ENCODE data around the gene SNRPD1.
A peak's percentile ranks its signal among the peaks of the same experiment; 100 is the strongest.
"Not testable (repeated sequence)": the region's sequence is repeated elsewhere in the genome, so short reads cannot be mapped to it uniquely, and the experiment has no call there.

SNRPD1 gene

DNA sequence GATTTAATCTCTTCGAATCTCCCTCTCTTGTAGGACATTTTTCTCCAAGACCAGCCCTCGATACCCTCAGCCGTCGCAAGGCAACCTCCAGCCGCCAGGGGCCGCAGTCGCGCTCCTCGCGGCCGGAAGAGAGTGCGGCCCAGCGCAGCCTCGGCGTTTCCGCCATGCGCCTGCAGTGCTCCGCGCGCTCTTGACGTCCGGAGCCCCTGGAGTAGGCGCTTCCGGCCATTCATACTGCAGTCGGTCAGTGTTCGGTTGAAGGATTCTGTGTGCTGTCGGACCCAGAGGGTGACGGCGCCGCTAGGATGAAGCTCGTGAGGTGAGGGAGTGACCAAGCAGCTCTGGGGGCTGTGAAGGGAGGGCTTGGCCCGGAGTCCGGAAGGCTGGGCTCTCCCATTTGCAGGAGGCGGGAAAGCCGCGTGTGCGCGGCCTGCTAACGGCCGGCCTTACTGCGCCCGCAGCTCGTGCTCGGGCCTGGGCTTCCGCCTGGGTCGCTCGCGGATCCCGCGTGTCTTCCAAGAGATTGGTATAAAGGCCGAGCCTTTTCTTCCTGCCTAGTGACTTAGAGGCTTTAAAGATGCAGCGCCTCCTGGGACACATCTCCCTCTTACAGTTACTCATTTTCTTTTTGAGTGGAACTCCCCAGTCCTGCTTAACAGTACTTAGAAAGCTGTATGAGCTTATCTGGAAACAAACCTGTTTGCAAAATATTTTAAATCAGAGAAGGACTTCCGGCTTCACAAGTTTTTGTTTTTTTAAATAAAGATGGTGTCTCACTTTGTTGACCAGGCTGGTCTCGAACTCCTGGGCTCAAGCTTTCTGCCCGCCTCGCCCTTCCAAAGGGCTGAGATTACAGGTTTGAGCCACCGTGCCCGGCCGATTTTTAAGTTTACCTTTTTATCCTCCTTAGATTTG, at the start of gene SNRPD1:
Gene SNRPD1, plus strand, starts transcription at position 190 of the 915 bp plus-strand sequence. Its CDS starts 116 bp downstream, at position 306.
- peak; percentile 92 for DNase-seq

DNA sequence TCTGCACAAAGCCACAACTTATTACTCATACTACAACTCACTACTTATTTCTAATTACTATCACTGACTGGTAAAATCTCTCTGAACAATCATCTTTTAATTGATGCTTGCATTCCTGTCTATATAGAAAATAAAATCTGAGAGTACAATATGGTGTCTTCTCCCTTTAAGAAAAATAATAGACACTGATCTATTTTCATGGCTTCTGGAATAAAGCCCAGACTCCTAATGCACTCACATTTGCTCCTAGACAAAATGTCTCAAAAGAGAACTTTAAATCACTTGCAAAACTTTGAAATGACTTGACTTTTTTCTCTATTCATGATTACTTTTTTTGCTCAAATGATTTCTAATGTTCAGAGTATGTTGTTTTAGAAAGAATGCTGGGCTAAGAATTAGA, 40.3 kb upstream of the SNRPD1 start:
- no peak for DNase-seq

DNA sequence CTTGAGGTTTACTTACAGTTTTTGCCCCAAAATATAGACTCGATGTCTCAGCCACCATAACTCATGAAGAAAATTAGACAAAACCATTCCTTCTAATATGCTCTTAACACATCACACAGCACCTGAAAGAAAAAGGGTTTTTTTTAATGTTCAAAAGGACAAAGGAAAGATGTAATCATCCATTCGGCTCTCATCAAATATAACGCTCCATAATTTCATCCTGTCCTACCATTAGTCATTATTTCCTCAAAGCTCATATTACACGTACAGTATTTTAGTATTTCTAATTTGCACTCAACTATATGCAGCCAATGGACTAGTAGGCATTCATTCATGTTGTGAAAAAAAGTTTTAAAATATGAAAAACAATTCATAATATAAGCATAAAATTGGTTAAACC, 36.5 kb upstream of the SNRPD1 start:
- no peak for DNase-seq

DNA sequence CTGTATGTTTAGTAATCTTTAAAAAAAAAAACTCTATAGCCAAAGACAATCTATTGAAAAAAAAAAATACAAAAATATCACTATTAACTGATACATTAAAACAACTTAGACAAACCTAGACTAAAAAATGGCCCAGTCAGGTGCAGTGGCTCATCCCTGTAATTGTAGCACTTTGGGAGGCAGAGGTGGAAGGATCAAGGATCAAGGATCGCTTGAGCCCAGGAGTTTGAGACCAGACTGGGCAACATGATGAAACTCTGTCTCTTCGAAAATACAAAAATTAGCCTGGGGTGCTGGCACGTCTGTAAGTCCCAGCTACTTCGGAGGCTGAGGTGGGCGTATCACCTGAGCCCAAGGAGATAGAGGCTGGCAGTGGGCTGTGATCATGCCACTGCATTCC, 27.7 kb upstream of the SNRPD1 start:
- DNase-seq = no peak

DNA sequence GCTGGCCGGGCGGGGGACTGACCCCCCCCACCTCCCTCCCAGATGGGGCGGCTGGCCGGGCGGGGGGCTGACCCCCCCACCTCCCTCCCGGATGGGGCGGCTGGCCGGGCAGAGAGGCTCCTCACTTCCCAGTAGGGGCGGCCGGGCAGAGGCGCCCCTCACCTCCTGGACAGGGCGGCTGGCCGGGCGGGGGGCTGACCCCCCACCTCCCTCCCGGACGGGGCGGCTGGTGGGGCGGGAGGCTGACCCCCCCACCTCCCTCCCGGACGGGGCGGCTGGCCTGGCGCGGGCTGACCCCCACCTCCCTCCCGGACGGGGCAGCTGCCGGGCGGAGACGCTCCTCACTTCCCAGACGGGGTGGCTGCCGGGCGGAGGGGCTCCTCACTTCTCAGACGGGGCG, 19.8 kb upstream of the SNRPD1 start:
- DNase-seq = not testable (repeated sequence)

DNA sequence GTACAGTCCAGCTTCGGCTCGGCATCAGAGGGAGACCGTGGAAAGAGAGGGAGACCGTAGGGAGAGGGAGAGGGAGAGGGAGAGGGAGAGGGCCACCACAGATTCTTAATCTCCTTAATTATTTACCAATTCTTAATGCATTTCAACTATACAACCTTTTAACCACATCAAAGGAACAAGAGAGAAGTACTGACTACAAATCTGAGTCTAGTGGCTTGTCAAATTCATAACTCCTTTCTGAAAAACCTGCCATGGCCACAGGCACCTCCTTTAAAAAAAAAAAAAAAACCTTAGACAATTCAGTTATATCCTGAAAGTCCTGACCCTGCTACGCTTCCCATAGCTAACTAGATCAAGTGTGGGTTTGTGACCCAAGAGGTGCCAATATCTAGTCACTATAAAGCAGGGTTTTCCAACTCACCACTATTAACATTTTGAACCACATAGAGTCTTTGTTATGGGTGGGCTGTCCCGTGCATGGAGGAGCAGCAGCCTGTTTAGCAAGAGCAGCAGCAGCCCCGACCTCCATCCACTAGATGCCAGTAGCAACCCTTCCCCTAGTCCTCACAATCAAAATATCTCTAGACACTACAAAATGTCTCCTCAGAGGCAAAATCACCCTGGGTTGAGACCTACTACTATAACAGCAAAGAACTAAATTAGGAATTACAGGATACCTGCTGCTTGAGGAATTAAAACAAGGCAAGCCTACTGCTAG, 18.4 kb upstream of the SNRPD1 start:
- no peak for DNase-seq

DNA sequence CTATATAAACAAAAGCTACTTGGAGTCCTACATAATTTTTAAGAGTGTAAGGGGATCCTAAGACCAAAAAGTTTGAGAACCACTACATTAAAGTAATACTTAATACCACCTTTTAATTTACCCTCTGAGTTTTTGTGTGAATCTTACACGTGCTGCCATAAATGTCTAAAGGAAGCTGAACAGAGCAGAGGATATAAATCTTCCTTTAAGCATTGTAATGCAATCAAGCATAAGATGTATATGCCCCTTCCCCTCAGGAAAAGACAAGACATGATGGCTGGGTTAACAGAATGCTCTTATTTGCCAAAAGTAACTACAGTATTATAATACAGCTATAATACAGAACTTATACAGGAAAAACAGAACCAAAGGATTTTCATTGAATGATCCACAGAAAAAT, 14.5 kb upstream of the SNRPD1 start:
- DNase-seq = no peak

DNA sequence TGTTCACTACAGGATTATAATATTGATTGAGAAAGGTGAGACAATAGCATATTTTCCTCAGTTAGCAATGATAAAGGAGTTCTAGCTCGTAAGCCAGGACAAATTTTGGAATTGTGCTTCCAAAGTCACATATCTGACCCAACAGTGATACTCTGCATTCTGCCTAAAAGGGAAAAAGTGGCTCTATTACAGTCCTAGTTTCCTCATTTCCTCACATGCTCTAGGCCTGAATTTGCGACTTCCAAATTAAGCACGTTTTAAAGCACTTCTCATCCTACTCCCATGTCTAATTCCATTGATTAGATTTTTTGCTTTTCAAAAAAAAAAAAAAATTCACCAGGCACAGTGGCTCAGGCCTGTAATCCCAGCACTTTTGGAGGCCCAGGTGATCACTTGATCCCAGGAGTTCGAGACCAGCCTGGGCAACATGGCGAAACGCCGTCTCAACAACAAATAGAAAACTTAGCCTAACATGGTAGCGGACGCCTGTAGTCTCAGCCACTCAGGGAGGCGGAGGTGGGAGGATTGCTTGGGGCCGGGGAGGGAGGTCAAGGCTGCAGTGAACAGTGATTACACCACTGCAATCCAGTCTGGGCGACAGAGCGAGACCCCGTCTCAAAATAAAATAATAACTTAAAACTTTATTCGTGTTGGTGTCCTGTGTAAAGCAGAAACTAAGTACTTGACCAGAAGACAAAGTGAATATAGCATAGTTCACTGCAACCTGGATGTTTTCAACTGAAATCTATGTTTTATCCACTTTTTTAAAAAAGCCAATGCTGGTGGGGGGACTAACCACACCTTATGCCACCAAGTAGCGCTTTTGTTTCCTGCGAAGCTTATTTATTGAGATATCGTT, 13.2 kb upstream of the SNRPD1 start:
- DNase-seq = no peak

DNA sequence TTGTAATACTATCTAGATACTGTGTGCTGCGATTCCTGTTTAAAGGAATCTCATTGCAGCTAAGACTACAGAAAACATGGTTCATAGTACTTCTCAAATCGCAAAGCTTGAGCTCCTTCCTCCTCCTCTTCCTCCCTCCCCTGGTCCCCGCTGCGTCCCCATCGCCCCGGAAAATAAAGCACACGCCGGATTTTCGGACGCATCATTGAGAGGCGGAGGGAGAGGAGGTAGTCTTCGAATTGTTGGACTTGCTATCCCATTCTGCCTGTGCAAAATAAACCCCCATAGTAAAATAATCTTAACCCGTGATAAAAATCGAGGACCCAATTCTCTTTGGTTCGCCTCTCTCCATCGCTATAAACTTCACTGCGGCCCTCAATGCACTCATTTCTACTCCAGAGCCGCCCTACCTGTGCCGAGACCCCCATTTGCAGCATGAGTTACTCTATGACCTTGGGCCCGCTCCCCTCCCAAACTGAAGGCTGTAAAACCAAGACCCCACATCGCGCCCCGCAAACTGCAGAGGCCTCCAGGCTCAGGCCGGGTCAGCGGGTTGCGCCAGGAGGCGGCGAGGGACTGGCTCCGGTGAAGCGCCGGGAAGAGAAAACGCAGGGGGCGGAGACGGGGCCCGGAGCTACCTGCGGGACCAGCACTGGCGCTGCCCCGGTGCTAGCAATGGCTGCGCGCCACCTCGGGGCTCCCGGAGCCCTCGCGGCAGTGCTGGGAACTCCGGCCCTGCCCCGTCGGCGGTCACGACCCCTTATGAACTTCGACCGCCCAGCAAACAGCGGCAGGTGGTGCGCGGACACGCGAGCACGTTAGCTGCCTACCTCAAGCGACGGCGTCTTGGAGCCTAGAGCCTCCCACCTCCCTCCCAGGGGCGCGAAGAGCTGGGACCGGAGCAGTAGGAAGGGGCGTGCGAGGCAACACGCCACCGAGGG, 12.3 kb upstream of the SNRPD1 start:
- peak; percentile 10 for DNase-seq

DNA sequence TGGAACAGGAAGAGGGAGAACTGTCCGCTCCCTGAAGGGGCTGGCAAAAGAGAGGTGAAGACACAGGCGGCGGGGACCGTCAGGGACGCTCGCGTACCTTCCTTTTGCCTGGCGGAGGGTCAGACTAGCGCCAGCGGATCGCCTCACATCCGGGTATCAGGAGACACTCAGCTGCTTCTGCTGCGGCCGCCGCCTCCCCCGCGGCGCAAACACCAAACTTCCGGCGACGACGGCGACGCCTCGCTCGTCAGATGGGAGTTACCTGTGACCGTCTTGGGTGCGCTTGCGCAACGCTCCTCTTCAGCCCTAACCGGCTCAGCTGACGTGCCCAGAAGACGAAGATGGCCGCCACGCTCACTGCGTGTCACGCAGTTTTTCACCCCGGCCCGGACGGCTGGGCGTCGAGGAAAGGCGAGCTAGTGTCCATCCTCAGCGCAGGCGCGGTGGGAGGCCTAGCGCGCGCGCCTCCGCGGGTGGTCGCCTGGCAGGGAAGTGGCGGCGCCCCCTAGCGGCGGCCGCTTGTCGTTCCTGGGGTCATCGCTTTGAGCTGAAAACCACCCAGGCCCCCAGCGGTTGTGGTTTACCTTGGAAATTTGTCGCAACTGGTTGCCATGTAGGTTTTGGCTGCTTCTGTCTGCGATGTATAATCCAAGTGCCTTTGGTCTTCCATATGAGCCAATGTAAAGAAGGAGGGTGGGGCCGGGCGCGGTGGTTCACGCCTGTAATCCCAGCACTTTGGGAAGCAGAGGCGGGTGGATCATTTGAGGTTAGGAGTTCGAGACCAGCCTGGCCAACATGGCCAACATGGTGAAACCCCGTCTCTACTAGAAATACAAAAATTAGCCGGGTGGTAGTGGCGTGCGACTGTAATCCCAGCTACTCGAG, 11.3 kb upstream of the SNRPD1 start, which contains the start of gene ESCO1:
Gene ESCO1, minus strand, starts transcription at position 179 of the 885 bp plus-strand sequence. CDS start 25,861 bp downstream, outside the sequence.
- DNase-seq = peak; percentile 95

DNA sequence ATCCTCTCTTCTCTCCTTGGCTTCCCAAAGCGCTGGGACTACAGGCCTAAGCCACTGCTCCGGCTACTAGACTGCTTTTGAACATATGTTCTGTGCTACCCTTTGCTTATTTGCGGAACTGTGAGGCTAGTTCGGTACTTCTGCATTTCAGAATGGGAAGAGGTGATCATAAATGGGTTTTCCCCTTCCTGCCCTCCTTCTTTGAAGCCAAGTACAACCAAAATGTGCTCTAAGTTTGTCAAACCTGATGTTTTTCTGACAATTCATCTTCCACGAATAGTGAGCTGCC, 9.9 kb upstream of the SNRPD1 start:
- DNase-seq = no peak

DNA sequence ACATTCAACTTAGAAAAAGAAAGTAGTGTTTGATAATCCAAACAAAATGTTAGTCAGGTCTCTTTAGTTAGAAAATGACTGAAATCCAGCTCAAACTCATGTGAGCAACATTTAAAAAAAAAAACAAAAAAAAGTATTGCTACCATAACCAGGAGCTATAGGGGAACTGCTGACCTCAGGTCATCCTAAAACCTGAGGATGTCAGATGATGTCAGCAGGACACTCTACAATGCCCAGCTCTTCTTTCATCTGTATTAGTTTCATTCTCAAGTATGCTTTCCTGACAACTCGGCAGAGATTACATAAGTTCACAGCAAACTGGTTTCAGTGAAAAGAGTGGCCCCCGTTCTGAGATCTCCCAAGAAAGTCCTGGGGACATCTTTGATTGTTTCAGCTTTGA, 7.4 kb upstream of the SNRPD1 start:
- DNase-seq = no peak

DNA sequence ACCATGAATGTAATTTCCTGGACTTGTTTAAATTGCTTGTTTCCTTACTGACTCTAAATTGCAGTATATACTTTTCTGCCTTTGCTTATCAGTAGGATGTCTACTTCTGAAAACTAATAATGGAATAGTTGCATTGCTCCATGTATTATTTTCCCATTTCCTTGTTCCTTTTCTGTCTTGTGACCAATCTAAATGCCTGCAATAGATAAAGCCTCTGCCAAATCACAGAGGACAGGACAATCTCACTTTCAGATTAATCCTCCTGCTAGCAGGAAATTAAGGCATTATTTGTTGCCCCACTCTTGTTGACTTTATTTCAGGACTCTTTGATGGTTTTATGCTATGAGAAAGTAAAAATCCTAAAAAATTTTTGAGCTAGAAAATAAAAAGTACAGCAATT, 6.9 kb upstream of the SNRPD1 start:
- no peak for DNase-seq

DNA sequence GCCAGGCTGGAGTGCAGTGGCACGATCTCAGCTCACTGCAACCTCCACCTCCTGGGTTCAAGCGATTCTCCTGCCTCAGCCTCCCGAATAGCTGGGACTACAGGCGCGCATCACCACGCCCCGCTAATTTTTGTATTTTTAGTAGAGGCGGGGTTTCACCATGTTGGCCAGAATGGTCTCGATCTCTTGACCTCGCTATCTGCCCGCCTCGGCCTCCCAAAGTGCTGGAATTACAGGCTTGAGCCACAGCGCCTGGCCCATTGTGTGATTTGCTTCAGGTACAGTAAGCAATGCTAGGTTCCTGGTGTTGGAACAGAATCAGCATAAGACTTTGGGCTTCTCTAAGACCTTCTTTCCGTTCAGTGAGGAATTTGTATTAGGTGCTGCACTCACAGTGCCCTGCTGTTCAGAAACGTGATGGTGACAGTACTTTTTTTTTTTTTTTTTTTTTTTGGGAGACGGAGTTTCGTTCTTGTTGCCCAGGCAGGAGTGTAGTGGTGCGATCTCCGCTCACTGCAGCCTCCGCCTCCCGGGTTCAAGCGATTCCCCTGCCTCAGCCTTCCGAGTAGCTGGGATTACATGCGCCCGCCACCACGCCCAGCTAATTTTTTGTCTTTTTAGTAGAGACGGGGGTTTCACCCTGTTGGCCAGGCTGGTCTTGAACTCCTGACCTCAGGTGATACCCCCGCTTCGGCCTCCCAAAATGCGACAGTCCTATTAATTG, 551 bp upstream of the SNRPD1 start:
- DNase-seq = not testable (repeated sequence)

DNA sequence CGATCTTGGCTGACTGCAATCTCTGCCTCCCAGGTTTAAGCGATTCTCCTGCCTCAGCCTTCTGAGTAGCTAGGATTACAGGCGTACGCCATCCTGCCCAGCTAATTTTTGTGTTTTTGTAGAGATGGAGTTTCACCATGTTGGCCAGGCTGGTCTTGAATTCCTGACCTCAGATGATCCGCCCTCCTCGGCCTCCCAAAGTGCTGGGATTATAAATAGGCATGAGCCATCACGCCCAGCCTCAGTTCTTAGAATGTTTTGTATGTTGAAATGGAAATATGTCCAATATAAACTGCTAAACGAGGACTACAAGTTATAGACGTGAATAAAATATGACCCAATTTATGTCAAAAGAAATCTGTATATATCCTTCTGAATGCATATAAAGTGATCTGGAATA, 9.5 kb downstream of the SNRPD1 start:
- DNase-seq = not testable (repeated sequence)

DNA sequence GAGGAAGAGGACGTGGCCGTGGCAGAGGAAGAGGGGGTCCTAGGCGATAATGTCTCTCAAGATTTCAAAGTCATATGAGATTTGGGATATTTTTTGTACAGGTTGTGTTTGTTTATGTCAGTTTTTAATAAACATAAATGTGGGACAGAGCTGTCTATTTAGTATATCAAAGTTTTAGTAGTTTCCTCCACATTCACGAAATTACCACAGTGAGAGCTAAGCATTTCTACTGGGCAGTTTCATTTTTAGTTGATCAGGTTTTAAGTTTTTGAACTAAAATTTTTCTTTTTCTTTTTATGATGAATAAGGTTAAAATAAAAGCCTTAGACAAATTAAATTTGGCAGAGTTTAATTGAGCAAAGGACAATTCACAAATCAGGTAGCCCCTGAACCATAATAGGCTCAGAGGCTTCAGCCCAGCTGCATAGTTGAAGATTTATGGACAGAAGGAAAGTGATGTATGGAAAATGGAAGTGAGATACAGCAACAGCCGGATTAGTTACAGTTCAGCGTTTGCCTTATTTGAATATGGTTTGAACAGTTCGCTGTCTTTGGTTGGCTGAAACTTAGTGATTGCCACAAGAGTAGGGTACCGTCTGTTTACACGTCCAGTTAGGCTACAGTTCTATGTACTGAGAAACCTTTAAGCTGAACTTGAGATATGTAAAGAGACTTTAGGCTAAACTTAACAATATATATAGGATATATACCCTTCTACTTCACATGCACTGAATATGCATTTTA, 17.1 kb downstream of the SNRPD1 start:
- DNase-seq = no peak

DNA sequence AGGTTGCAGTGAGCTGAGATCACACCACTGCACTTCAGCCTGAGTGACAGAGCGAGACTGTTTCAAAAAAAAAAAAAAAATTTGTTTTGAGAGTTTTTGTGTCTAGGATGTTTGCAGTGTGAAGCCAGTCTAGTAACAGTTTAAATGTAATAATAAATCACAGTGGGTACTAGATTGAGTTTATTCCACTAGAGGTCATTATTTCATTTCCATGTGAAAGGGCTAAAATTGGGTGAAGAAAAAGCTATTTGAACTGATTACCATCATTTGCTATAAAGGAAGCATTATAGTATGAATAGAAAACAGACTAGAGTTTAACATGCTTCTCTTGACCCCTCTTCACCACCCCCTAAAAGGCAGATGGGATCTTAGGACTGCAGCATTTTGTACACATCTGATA, 20.3 kb downstream of the SNRPD1 start:
- DNase-seq = no peak

DNA sequence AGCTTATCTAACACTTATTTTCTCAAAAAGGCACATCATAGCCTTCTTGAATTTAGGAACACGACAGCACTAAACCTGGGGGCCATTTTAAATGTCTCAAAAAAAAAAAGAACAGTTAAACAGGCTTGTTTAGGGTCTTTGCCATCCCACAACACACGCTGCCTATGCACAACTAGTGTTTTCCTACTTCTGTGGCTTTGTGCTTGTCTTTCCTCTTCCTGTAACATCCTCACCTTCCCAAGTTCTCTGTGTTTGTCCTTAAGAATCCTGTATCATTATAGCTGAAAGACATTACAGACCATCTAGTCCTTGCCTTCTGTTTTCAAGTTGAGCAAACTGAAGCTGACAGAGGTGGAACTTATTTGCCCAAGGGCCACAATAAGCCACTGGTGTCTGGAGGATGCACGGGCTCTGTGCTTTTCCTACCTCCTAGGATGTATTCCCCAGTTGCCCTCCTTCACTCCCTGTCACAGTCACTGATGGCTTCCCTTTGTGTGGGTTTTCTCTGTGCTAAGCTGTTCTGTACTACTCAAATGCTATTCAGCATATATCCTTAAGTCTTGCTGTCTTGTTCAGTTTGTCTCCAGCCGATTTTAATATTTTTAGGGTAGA, 22.6 kb downstream of the SNRPD1 start:
- no peak for DNase-seq

DNA sequence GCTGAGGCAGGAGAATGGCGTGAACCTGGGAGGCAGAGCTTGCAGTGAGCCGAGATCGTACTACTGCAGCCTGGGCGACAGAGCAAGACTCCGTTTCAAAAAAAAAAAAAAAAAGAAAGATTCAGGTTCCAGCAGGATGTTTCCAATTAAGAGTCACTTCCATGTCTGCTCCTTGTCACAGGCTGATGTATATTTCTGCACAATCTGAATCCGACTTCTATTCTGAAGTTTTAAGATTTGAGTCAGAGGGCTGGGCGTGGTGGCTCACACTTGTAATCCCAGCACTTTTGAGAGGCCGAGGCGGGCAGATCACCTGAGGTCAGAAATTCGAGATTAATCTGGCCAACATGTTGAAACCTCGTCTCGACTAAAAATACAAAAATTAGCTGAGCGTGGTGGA, 24.7 kb downstream of the SNRPD1 start:
- no peak for DNase-seq

Data from activated naive CD4-positive, alpha-beta T cell treated with Interleukin-2 at 50 U/mL for 16 hours (primary cell).